ENCODE results near the gene RNF220.

The RNF220 gene

GRCh38 chr1:44572572-44572879, 167.5 kb downstream of the RNF220 start:
- H3K4me3 ChIP-seq (ENCODE audit: low read depth, low read length), result no peak overlapping the region
- DNase-seq (ENCODE audit: low read depth), result no peak
- TF ChIP-seq CTCF (conservative IDR thresholded peaks at IDR 0.05; ENCODE audit: low read depth, low read length), result no peak

- no peak overlapping the region for H3K4me3 ChIP-seq (ENCODE audit: low read depth, low read length)
- DNase-seq (ENCODE audit: low read depth), result no peak
- no peak for TF ChIP-seq CTCF (conservative IDR thresholded peaks at IDR 0.05; ENCODE audit: low read depth, low read length)
These were observed 170.3 kb downstream of the RNF220 start for GRCh38 chr1:44575396-44575795.

- peak; percentile 66 for DNase-seq (ENCODE audit: low read depth)
- H3K4me3 ChIP-seq (ENCODE audit: low read depth, low read length), result no peak overlapping the region
- TF ChIP-seq CTCF (conservative IDR thresholded peaks at IDR 0.05; ENCODE audit: low read depth, low read length), result no peak
These were observed 171.5 kb downstream of the RNF220 start for GRCh38 chr1:44576456-44577150.

GRCh38 chr1:44581205-44581604, 176.2 kb downstream of the RNF220 start:
- H3K4me3 ChIP-seq (ENCODE audit: low read depth, low read length), result no peak overlapping the region
- DNase-seq (ENCODE audit: low read depth), result no peak
- TF ChIP-seq CTCF (conservative IDR thresholded peaks at IDR 0.05; ENCODE audit: low read depth, low read length), result no peak

GRCh38 chr1:44584167-44584566, 179.1 kb downstream of the RNF220 start:
- H3K4me3 ChIP-seq (ENCODE audit: low read depth, low read length), result no peak overlapping the region
- no peak for DNase-seq (ENCODE audit: low read depth)
- no peak for TF ChIP-seq CTCF (conservative IDR thresholded peaks at IDR 0.05; ENCODE audit: low read depth, low read length)

- no peak overlapping the region for H3K4me3 ChIP-seq (ENCODE audit: low read depth, low read length)
- no peak for DNase-seq (ENCODE audit: low read depth)
- no peak for TF ChIP-seq CTCF (conservative IDR thresholded peaks at IDR 0.05; ENCODE audit: low read depth, low read length)
These were observed 180.4 kb downstream of the RNF220 start for GRCh38 chr1:44585315-44585920.

All from choroid plexus epithelial cell (primary cell).